Spleen (tissue), 11 donors: ENCODE data around the gene NRCAM. TPM values are rescaled to one million over a fixed set of nuclear protein-coding genes. Genes with fewer than 3 reads are reported as not detected.

Experiments used
- DNase-seq: peaks from one replicate; pipeline ENCODE4 v3.0.0-alpha.2; 2020
- H3K27ac ChIP-seq, 8 donors: fragments of 200-600 bp; sonication (generic) in 7 of 8; 1 replicate in 4 of 8; 2 replicates in 4 of 8; pipeline versions ENCODE4 v1.5.0 to v1.8.0; 2016 to 2021; ENCODE audit warnings: inconsistent platforms in 4 of 8, mild to moderate bottlenecking in 4 of 8, moderate library complexity in 1 of 8
- H3K27me3 ChIP-seq, 7 donors: fragments of 200-600 bp; sonication (generic) in 6 of 7; replicated peaks in 1 of 7; 1 replicate in 4 of 7; 2 replicates in 3 of 7; pipeline versions ENCODE4 v1.5.0 to v1.8.0; 2016 to 2021; ENCODE audit warnings: inconsistent platforms in 3 of 7, mild to moderate bottlenecking in 1 of 7
- H3K36me3 ChIP-seq, 6 donors: fragments of 200-600 bp; sonication (generic) in 5 of 6; 1 replicate in 4 of 6; 2 replicates in 2 of 6; pipeline versions ENCODE4 v1.5.0 to v1.8.0; 2016 to 2021; ENCODE audit warnings: inconsistent platforms in 2 of 6
- H3K4me1 ChIP-seq, 6 donors: fragments of 200-600 bp; sonication (generic) in 5 of 6; 1 replicate in 3 of 6; 2 replicates in 3 of 6; pipeline versions ENCODE4 v1.5.0 to v1.8.0; 2016 to 2021; ENCODE audit warnings: inconsistent platforms in 3 of 6
- H3K4me3 ChIP-seq, 8 donors: fragments of 200-600 bp; sonication (generic) in 7 of 8; 1 replicate in 4 of 8; 2 replicates in 4 of 8; pipeline versions ENCODE4 v1.5.0 to v1.8.0; 2016 to 2021; ENCODE audit warnings: inconsistent platforms in 4 of 8, mild to moderate bottlenecking in 4 of 8, moderate library complexity in 2 of 8
- H3K9me3 ChIP-seq, 8 donors: fragments of 200-600 bp; sonication (generic) in 7 of 8; 1 replicate in 4 of 8; 2 replicates in 4 of 8; pipeline versions ENCODE4 v1.5.0 to v1.8.0; 2016 to 2021; ENCODE audit warnings: inconsistent platforms in 4 of 8
- CTCF ChIP-seq, 11 experiments: fragments of 200-600 bp in 7 of 11; fragments of 450-650 bp in 4 of 11; sonication (generic) in 4 of 11; IDR thresholded peaks in 8 of 11; conservative IDR thresholded peaks in 3 of 11; 1 replicate in 7 of 11; 2 replicates in 4 of 11; pipeline versions ENCODE4 v1.4.0 to v1.8.0; 2016 to 2021; ENCODE audit warnings: antibody characterized with exemption in 11 of 11, inconsistent platforms in 4 of 11, mild to moderate bottlenecking in 1 of 11
- POLR2A ChIP-seq, 3 donors: fragments of 450-650 bp; IDR thresholded peaks; one replicate each; pipeline ENCODE4 v1.5.1; 2017; ENCODE audit warnings: antibody characterized with exemption in 3 of 3, mild to moderate bottlenecking in 1 of 3
- POLR2AphosphoS5 ChIP-seq, 3 donors: sonication (generic); formaldehyde crosslinking; IDR thresholded peaks; one replicate each; pipeline ENCODE4 v1.5.1; 2017; ENCODE audit warnings: antibody characterized with exemption in 3 of 3
- WGBS, 5 donors: extraction: QIAGEN DNeasy Blood & Tissue Kit in 3 of 5; methylation state at CpG; one replicate each; pipeline versions ENCODE4 v1.1.5 to v1.1.7; 2013 to 2018; 5-methylcytosine and 5-hydroxymethylcytosine counted together
- intact Hi-C: fragments of 100-400 bp; cut with DNase I; formaldehyde crosslinking; loops from one replicate; pipeline ENCODE4 v1.15.0; 2023; ENCODE audit warnings: low total_unique reads
- polyA plus RNA-seq, 3 donors: library from polyadenylated mRNA; stranded (reverse); fragments of 200-250 nt; gene quantifications; one replicate each; pipeline ENCODE4 v1.2.1, GENCODE V29; 2013
- total RNA-seq, 7 donors: library from RNA; depleted of rRNA in 3 of 7; stranded (reverse); fragments of >200 nt in 3 of 7; fragmentation: NEBNext Ultra II Directional in 4 of 7; extraction: Animal tissue kit (Norgen Biotek cat#: 25700) in 4 of 7; gene quantifications; one replicate each; pipeline versions ENCODE4 v1.1.0 to v1.2.1, GENCODE V29; 2016 to 2021
- donor health status: healthy with polysubstance abuse.
- donor health status: DM: no; HTN: no; CAD: no; lungs with moderate emphysema.
- donor health status: DM: no; HTN: no; CAD: no.
- donor health status: Bipolar disorder and iron deficiency.
- donor health status: healthy.
- donor health status: DM: no; HTN: no; CAD: no.
- donor health status: DM: yes; HTN: yes; CAD: no.

The NRCAM gene
- total and polyA plus RNA-seq, 10 donors: 4.1 to 88.5 (median 15.0) TPM

GRCh38 chr7:108145401-108145800 lies 310.8 kb downstream of the NRCAM start:
- Histone ChIP-seq H3K27ac (no peak overlapping the region), H3K27me3 (no peaks in the 10 kb centered on the region), H3K4me1 (peaks cover 0 to 9% (median 4%) of the 10 kb centered on the region in 6 donors), H3K9me3 (no peaks in the 10 kb centered on the region), H3K4me3 (no peak overlapping the region), H3K36me3 (no peaks in the 10 kb centered on the region)
- TF ChIP-seq POLR2AphosphoS5 (IDR thresholded peaks at IDR 0.05): no peak
- TF ChIP-seq CTCF (IDR thresholded peaks at IDR 0.05 in 8 of 11, conservative IDR thresholded peaks at IDR 0.05 in 3 of 11): no peak
- TF ChIP-seq POLR2A (IDR thresholded peaks at IDR 0.05): no peak
- DNase-seq: no peak
- intact Hi-C loops: loop anchor here (5.0 to 10.0 kb wide), 2 partner anchors 33 to 271 kb away; no protein-coding TSS in a partner anchor
- WGBS, 5 donors: 73 to 83% (median 76%) methylated on average over 8 of the region's 8 CpGs

- no peaks in the 10 kb centered on the region for H3K36me3 ChIP-seq
- no peak overlapping the region for H3K27ac ChIP-seq
- no peak for DNase-seq
- no peaks in the 10 kb centered on the region for H3K9me3 ChIP-seq
- WGBS, 5 donors: 56 to 64% (median 60%) methylated on average over 3 of the region's 3 CpGs
- H3K27me3 ChIP-seq: no peaks in the 10 kb centered on the region
- intact Hi-C loops: loop anchor here (5.0 to 10.0 kb wide), 2 partner anchors 33 to 270 kb away; no protein-coding TSS in a partner anchor
- TF ChIP-seq POLR2AphosphoS5 (IDR thresholded peaks at IDR 0.05) (no peak), POLR2A (IDR thresholded peaks at IDR 0.05) (no peak), CTCF (IDR thresholded peaks at IDR 0.05 in 8 of 11, conservative IDR thresholded peaks at IDR 0.05 in 3 of 11) (no peak)
- H3K4me3 ChIP-seq: no peak overlapping the region
- peaks cover 0 to 9% (median 4%) of the 10 kb centered on the region in 6 donors for H3K4me1 ChIP-seq
Observed at GRCh38 chr7:108144931-108145330, 311.3 kb downstream of the NRCAM start.

- DNase-seq: no peak
- H3K9me3 ChIP-seq: no peaks in the 10 kb centered on the region
- no peak overlapping the region for H3K4me3 ChIP-seq
- H3K4me1 ChIP-seq: peaks cover 0 to 9% (median 4%) of the 10 kb centered on the region in 6 donors
- WGBS, 5 donors: 89 to 93% (median 90%) methylated on average over 6 of the region's 6 CpGs
- H3K27me3 ChIP-seq: no peaks in the 10 kb centered on the region
- TF ChIP-seq CTCF (IDR thresholded peaks at IDR 0.05 in 8 of 11, conservative IDR thresholded peaks at IDR 0.05 in 3 of 11): no peak
- TF ChIP-seq POLR2AphosphoS5 (IDR thresholded peaks at IDR 0.05): no peak
- no peak for TF ChIP-seq POLR2A (IDR thresholded peaks at IDR 0.05)
- no peaks in the 10 kb centered on the region for H3K36me3 ChIP-seq
- H3K27ac ChIP-seq: no peak overlapping the region
- intact Hi-C loops: loop anchor here (10.0 kb wide), 1 partner anchor 269 kb away; no protein-coding TSS in a partner anchor
Observed at GRCh38 chr7:108143658-108144420, 312.4 kb downstream of the NRCAM start.

- H3K9me3 ChIP-seq: no peaks in the 10 kb centered on the region
- no peak for DNase-seq
- peaks cover 0 to 9% (median 4%) of the 10 kb centered on the region in 6 donors for H3K4me1 ChIP-seq
- H3K4me3 ChIP-seq: no peak overlapping the region
- TF ChIP-seq POLR2A (IDR thresholded peaks at IDR 0.05): no peak
- TF ChIP-seq POLR2AphosphoS5 (IDR thresholded peaks at IDR 0.05): no peak
- no peak for TF ChIP-seq CTCF (IDR thresholded peaks at IDR 0.05 in 8 of 11, conservative IDR thresholded peaks at IDR 0.05 in 3 of 11)
- H3K36me3 ChIP-seq: no peaks in the 10 kb centered on the region
- 85 to 94% (median 91%) methylated on average over 6 of the region's 6 CpGs for WGBS, 5 donors
- intact Hi-C loops: loop anchor here (10.0 kb wide), 1 partner anchor 268 kb away; no protein-coding TSS in a partner anchor
- H3K27ac ChIP-seq: no peak overlapping the region
- no peaks in the 10 kb centered on the region for H3K27me3 ChIP-seq
Observed at GRCh38 chr7:108142675-108143259, 313.5 kb downstream of the NRCAM start.
